Endothelial cell of umbilical vein (primary cell): ENCODE results near the gene RAB3IP. TPM values are rescaled to one million over a fixed set of nuclear protein-coding genes. Genes with fewer than 3 reads are reported as not detected.

ENCODE experiments used
- BruUV-seq: library from RNA; stranded (reverse); fragments of 400-500 nt; replicated peaks from 2 replicates; lab custom pipeline; 2021; lab: Mats Ljungman, UMichigan
- CTCF ChIA-PET: fragments of 300-600, 350-600 bp; sonication (Branson Sonifier 250); formaldehyde crosslinking; loops from one replicate; lab custom pipeline; 2021; ENCODE audit warnings: antibody characterized with exemption, inconsistent platforms; lab: Charles Lee
- POLR2A ChIA-PET: fragments of 300-600, 350-600 bp; sonication (Branson Sonifier 250); formaldehyde crosslinking; loops from one replicate; lab custom pipeline; 2021; ENCODE audit warnings: antibody characterized with exemption, inconsistent platforms; lab: Charles Lee
- DNase-seq: peaks from one replicate; pipeline ENCODE4 v3.0.0-alpha.2; 2011; ENCODE audit warnings: low read depth, low spot score
- FAIRE-seq: peaks from 2 replicates; lab custom pipeline; 2011; peaks lifted over from hg19 to GRCh38; lab: Jason Lieb, UNC
- H2AFZ ChIP-seq: 2 replicates; pipeline ENCODE4 v1.6.0; 2012; ENCODE audit warnings: low read depth, low read length, control low read depth, inconsistent platforms
- H3K27ac ChIP-seq: 2 replicates; pipeline ENCODE4 v1.5.1; 2011; ENCODE audit warnings: low read depth, mild to moderate bottlenecking, control low read depth, low read length, moderate library complexity; ENCODE audit not compliant: insufficient read depth
- H3K27me3 ChIP-seq, 2 experiments: 2 replicates each; pipeline versions ENCODE4 v1.6.0 to v1.6.1; 2011; ENCODE audit warnings: low read length in 2 of 2, mixed read lengths in 1 of 2; ENCODE audit not compliant: control insufficient read depth in 2 of 2, insufficient read depth in 2 of 2
- H3K36me3 ChIP-seq, 2 experiments: 2 replicates in 1 of 2; 3 replicates in 1 of 2; pipeline ENCODE4 v1.5.1; 2011; ENCODE audit warnings: low read length in 2 of 2, mild to moderate bottlenecking in 1 of 2, moderate library complexity in 1 of 2; ENCODE audit not compliant: control insufficient read depth in 2 of 2, insufficient read depth in 2 of 2; ENCODE audit errors: extremely low read depth in 1 of 2
- H3K4me1 ChIP-seq: 3 replicates; pipeline ENCODE4 v1.5.1; 2011; ENCODE audit warnings: mild to moderate bottlenecking, low read length; ENCODE audit not compliant: control insufficient read depth, insufficient read depth; ENCODE audit errors: extremely low read depth
- H3K4me2 ChIP-seq: 2 replicates; pipeline ENCODE4 v1.6.1; 2011; ENCODE audit warnings: low read length, control low read depth, mixed read lengths; ENCODE audit not compliant: insufficient read depth
- H3K4me3 ChIP-seq, 3 experiments: fragments of 200-600 bp in 1 of 3; sonication (generic), shearing (Covaris generic) in 1 of 3; replicated peaks in 1 of 3; 2 replicates each; pipeline ENCODE4 v1.5.1; 2011 to 2016; ENCODE audit warnings: control low read depth in 3 of 3, low read length in 3 of 3, mild to moderate bottlenecking in 2 of 3, inconsistent platforms in 1 of 3, low read depth in 1 of 3, moderate library complexity in 1 of 3; ENCODE audit not compliant: insufficient read depth in 1 of 3
- H3K79me2 ChIP-seq: 2 replicates; pipeline ENCODE4 v1.6.0; 2012; ENCODE audit warnings: low read length, inconsistent platforms; ENCODE audit not compliant: control insufficient read depth, insufficient read depth
- H3K9ac ChIP-seq: replicated peaks from 2 replicates; pipeline ENCODE3; 2011; ENCODE audit warnings: low read length, control low read depth; ENCODE audit not compliant: insufficient read depth; ENCODE audit errors: extremely low read depth
- H3K9me1 ChIP-seq: replicated peaks from 3 replicates; pipeline ENCODE4 v1.6.0; 2011; ENCODE audit warnings: mild to moderate bottlenecking, low read length; ENCODE audit not compliant: control insufficient read depth, insufficient read depth; ENCODE audit errors: extremely low read depth
- H3K9me3 ChIP-seq: replicated peaks from 2 replicates; pipeline ENCODE4 v1.5.1; 2012; ENCODE audit warnings: low read length, inconsistent platforms; ENCODE audit not compliant: control insufficient read depth, insufficient read depth
- H4K20me1 ChIP-seq: replicated peaks from 2 replicates; pipeline ENCODE3; 2011; ENCODE audit warnings: mild to moderate bottlenecking, low read length; ENCODE audit not compliant: control insufficient read depth, insufficient read depth; ENCODE audit errors: extremely low read depth
- CTCF ChIP-seq, 2 donors: IDR thresholded peaks; 1 replicate in 1 of 2; 2 replicates in 1 of 2; pipeline ENCODE4 v1.5.1; 2011; ENCODE audit warnings: low read length in 2 of 2, mild to moderate bottlenecking in 2 of 2, moderate library complexity in 2 of 2, control low read depth in 1 of 2, inconsistent platforms in 1 of 2, low read depth in 1 of 2; ENCODE audit not compliant: insufficient read depth in 1 of 2; ENCODE audit errors: extremely low read depth in 1 of 2
- EZH2 ChIP-seq: IDR thresholded peaks from 2 replicates; pipeline ENCODE4 v1.6.1; 2012; ENCODE audit warnings: borderline replicate concordance, low read depth, mild to moderate bottlenecking, moderate library complexity, low read length, inconsistent platforms; ENCODE audit not compliant: severe bottlenecking
- FOS ChIP-seq: IDR thresholded peaks from 2 replicates; pipeline ENCODE4 v1.6.1; 2011; ENCODE audit warnings: mild to moderate bottlenecking, low read length, moderate library complexity, borderline replicate concordance; ENCODE audit not compliant: insufficient read depth
- GATA2 ChIP-seq: IDR thresholded peaks from 2 replicates; pipeline ENCODE4 v1.7.0; 2011; ENCODE audit warnings: low read depth, mild to moderate bottlenecking, moderate library complexity, mixed read lengths, low read length; ENCODE audit not compliant: insufficient read length, insufficient read depth
- JUN ChIP-seq: IDR thresholded peaks from 2 replicates; pipeline ENCODE4 v1.6.1; 2011; ENCODE audit warnings: borderline replicate concordance, low read depth; ENCODE audit not compliant: insufficient read length, insufficient read depth
- MAX ChIP-seq: IDR thresholded peaks from 2 replicates; pipeline ENCODE4 v1.6.1; 2011; ENCODE audit not compliant: insufficient read depth, insufficient read length
- MYC ChIP-seq: IDR thresholded peaks from one replicate; pipeline ENCODE4 v1.6.1; 2011; ENCODE audit warnings: mild to moderate bottlenecking, low read depth, low read length
- POLR2A ChIP-seq: IDR thresholded peaks from 2 replicates; pipeline ENCODE4 v1.6.1; 2012; ENCODE audit warnings: low read depth, mild to moderate bottlenecking, control low read depth, low read length
- POLR2AphosphoS5 ChIP-seq: IDR thresholded peaks from 2 replicates; pipeline ENCODE4 v1.6.1; 2012; ENCODE audit warnings: low read depth, mild to moderate bottlenecking, control low read depth, low read length, moderate library complexity; ENCODE audit not compliant: insufficient read depth
- dilution Hi-C: fragments of 300-500 bp; cut with MboI; formaldehyde crosslinking; loops from one replicate; pipeline ENCODE4 v1.15.0; 2019; ENCODE audit warnings: low sequenced_read_pairs; ENCODE audit not compliant: extremely low pct_ligation_motif_present
- intact Hi-C: fragments of 100-400 bp; cut with micrococcal nuclease; formaldehyde crosslinking; loops from one replicate; pipeline ENCODE4 v1.10.0; 2022
- polyA plus RNA-seq, 4 experiments: library from polyadenylated mRNA; depleted of rRNA in 3 of 4; stranded (reverse) in 3 of 4; unstranded in 1 of 4; fragments of >200 nt; gene quantifications; 2 replicates each; pipeline versions ENCODE4 v1.2.1 to v1.2.3, GENCODE V29; 2011 to 2012; ENCODE audit warnings: missing spikeins in 1 of 4
- total RNA-seq: library from RNA; stranded (reverse); gene quantifications from 2 replicates; pipeline ENCODE4 v1.2.3, GENCODE V29; 2021

RAB3IP gene
- total and polyA plus RNA-seq, 2 donors (not counting 3 experiments of a cell fraction or from before 2014, with no cell fraction given), result 9.6 to 13.3 TPM

DNA sequence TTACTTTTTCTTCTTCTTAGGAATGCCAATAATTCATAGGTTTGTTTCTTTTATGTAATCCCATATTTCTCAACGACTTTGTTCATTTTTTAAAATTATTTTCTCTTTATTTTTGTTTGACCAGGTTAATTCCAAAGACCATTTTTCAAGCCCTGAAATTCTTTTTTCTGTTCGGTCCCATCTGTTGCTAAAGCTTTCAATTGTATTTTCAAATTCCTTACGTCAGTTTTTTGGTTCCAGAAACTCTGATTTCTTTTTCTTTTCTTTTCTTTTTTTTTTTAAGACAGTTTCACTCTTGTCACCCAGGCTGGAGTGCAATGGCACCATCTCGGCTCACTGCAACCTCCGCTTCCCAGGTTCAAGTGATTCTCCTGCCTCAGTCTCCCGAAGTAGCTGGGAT lies 27.6 kb downstream of the RAB3IP start:
- Histone ChIP-seq H3K9me1 (no peaks in the 10 kb centered on the region), H3K27ac (no peak overlapping the region), H3K4me2 (no peak overlapping the region), H3K9ac (no peak overlapping the region), H3K27me3 (no peaks in the 10 kb centered on the region), H3K9me3 (no peaks in the 10 kb centered on the region), H2AFZ (no peak overlapping the region), H3K4me3 (no peak overlapping the region), H3K36me3 (peaks cover 0 to 2% of the 10 kb centered on the region in 2 experiments), H4K20me1 (no peaks in the 10 kb centered on the region), H3K79me2 (no peaks in the 10 kb centered on the region), H3K4me1 (no peaks in the 10 kb centered on the region)
- ChIA-PET CTCF (interaction anchor here (1.2 kb wide), 1 partner anchor 13 kb away, joined by 3 read pairs; no protein-coding TSS in a partner anchor), POLR2A (no interaction called here)
- TF ChIP-seq GATA2 (no peak), JUN (no peak), POLR2A (no peak), CTCF (IDR thresholded peaks at IDR 0.05; ENCODE audit: extremely low read depth in 1 of 2, insufficient read depth in 1 of 2, low read depth in 1 of 2, low read length in 2 of 2) (no peak), MAX (no peak), FOS (no peak), MYC (no peak), EZH2 (no peak), POLR2AphosphoS5 (no peak)
- intact Hi-C loops (no loop called here), dilution Hi-C loops (no loop called here)
- DNase-seq (no peak), FAIRE-seq (no peak)
- BruUV-seq, result no TSS peak
